Kidney tubule cell (primary cell): ENCODE results near the gene NPHP1.
"Not testable (repeated sequence)": the region's sequence is repeated elsewhere in the genome, so short reads cannot be mapped to it uniquely, and the experiment has no call there.

Source experiments
- DNase-seq: peaks from one replicate; pipeline ENCODE4 v3.0.0-alpha.2; 2018; ENCODE audit warnings: low spot score

Gene NPHP1

DNA sequence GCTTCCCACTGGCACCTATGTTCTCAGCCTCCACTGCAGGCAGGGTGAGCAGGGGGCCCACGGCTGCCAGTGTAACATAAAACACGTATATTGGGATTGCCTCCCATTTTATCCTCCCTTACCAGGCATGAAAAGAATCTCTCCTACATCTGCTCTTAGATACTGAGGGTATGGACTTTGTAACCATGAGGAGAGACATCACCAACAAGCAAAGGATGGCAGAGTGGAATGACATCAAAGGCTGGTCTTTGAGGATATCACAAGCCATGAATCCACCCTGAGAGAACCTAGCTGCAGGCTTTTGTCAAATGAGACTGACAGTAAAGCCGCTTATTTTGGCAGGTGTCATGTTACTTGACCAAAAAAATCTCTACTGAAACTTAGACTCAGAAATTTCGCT lies 7.4 kb downstream of the NPHP1 start:
- DNase-seq: no peak

DNA sequence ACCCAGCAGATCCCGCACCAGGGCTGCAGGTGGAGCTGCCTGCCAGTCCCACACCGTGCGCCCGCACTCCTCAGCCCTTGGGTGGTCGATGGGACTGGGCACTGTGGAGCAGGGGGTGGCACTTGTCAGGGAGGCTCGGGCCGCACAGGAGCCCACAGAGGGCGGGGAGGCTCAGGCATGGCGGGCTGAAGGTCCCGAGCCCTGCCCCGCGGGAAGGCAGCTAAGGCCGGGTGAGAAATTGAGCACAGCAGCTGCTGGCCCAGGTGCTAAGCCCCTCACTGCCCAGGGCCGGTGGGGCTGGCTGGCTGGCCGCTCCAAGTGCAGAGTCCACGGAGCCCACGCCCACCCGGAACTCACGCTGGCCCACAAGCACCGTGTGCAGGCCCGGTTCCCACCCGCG lies 14.6 kb downstream of the NPHP1 start:
- DNase-seq: not testable (repeated sequence)

DNA sequence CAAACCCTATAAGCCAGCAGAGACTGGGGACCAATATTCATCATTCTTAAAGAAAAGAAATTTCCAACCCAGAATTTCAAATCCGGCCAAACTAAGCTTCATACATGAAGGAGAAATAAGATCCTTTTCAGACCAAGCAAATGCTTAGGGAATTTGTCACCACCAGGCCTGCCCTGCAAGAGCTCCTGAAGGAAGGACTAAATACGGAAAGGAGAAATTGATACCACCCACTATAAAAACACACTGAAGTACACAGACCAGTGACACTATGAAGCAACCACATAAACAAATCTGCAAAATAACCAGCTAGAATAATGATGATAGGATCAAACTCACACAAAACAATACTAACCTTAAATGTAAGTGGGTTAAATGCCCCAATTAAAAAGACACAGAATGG lies 22.4 kb downstream of the NPHP1 start:
- no peak for DNase-seq

DNA sequence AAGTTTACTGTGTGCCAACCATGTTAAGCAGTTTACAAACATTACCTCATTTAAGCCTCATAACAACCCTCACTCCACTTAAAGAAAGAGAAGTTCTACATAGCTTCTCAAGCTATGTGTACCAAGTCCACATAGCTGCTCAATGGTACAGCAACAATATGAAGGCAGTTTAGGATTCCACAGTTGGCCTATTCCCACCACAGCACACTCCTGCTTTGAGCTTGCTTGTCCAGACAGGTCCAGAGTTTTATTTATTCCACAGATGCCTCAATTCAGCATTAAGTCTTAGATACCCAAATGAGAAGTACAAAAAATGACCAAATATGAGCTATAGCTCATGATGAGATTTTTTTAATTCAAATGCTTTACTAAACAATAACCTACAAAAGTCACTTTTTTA lies 24.8 kb downstream of the NPHP1 start:
- no peak for DNase-seq

DNA sequence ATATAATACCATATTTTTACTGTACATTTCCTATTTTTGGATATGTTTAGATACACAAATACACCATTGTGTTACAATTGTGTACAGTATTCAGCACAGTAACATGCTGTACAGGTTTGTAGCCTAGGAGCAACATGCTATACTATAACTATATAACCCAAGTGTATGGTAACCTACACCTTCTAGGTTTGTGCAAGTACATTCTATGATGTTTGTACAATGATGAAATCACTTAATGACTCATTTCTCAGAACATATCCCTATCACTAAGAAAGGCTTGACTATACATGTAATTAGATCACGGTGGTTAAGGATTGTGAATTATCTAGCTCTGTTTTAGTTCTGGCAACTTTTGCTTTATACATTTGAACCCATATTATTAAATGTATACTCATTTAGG lies 31.3 kb downstream of the NPHP1 start:
- DNase-seq: peak; percentile 16

DNA sequence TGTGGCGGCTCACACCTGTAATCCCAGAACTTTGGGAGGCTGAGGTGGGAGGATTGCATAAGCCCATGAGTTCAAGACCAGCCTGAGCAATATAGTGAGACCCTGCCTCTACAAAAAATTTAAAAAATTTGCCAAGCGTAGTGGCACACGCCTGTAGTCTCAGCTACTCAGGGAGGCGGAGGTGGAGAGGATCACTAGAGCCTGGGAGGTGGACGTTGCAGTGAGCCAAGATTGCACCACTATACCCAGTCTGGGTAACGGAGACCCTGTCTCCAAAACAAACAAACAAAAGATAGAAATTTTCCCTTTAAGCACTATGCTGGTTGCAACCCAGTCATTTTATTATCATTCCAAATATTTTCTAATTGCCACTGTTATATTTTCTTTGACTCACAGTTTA lies 32.3 kb downstream of the NPHP1 start:
- no peak for DNase-seq

DNA sequence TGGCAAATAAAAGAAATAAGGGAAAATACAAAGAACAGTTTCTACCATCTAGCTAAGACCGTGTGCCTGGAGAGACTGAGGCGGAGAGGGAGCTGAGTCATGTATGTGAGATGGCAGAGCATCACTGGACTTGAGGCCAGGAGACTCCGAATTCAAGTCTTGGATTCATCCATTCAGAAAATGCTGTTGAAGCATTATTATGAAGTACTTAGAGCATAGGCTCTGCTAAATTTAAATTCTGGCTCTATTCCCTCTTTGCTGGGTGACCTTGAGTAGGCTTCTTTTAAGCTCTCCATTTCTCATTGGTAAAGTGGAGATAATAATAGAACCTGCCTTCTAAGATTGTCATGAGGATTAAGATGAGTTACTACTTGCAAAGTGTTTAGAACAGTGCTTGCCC lies 34.7 kb downstream of the NPHP1 start:
- DNase-seq: no peak

DNA sequence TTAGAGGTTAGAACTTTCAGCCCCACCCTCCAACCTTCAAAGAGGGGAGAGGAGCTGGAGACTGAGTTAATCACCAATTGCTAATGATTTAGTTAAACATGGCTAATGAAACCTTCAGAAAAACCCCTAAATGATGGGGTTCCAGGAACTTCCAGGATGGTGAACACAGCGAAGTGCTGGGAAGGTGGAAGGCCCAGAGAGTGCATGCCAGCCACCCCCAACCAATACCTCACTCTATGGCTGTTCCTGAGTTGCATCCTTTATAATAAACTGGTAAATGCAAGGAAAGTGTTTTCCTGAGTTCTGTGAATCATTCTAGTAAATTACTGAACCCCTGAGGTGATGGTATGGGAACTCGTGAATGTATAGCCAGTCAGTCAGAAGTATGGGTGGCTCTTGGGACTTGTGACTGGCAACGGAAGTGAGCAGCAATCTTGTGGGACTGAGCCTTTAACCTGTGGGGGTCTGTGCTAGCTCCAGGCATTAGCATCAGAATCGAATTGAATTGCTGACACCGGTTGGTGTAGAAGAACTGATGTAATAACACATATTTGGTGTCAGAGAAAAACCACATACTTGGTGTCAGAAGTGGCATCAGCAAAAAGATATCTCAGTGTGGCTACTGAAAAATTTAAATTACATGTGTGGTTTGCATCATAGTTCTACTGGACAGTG lies 37.4 kb downstream of the NPHP1 start:
- no peak for DNase-seq

DNA sequence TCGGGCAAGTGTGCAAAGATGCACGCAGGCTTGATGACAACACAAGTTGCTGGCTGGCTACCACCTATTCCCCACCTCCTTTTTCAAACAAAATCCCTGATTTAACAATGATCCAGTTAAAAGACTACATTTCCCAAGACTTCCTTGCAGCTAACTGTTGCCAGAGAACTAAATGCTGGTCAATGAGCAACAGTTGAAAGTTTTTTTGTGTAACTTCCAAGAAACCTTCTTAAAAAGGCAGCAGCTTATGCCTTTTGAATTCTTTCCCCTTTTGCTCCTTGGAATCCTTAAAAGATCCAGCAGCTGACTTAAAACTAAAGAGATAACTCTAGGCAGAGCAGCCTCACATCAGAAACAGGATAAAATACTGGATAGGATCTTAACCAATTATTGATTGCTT lies 38.5 kb downstream of the NPHP1 start:
- no peak for DNase-seq

DNA sequence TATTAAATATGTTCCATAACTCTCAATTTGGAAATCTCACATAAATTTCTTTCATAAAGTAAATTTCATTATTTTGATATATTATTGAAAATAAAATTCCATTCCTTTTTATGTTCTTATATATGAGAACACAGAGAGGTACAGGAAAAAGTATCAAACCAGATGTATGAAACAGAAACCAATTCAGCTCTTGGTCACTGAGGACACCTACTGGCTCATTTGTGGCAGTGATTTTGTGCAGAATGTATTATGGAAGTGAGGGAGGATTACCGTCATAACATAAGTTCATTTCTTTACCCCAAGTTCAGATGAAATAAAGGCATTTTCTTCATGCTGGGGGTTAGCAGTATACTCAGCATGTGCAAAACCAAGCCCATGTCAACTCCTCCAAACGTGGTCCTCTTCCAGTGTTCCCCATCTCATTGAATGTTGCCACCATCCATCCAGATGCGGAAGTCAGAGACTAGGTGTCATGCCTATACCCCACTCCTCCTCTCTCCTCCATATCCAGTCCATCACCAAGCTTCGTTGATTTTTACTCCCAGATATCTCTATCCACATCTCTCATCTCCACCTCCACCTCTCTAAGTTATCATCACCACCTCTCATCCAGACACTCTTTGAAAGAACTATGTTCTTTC lies 47.5 kb downstream of the NPHP1 start:
- peak; percentile 66 for DNase-seq

DNA sequence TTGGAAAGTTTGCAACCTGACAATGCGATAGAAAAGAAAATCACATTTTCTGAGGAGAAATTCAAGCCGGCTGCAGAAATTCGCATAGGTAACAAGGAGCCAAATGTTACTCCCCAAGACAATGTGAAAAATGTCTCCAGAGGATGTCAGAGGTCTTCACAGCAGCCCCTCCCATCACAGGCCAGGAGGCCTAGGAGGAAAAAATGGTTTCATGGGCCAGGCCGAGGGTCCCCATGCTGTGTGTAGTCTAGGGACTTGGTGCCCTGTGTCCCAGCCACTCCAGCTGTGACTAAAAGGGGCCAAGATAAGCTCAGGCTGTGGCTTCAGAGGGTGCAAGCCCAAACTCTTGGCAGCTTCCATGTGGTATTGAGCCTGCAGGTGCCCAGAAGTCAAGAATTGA lies 50.0 kb downstream of the NPHP1 start:
- not testable (repeated sequence) for DNase-seq

DNA sequence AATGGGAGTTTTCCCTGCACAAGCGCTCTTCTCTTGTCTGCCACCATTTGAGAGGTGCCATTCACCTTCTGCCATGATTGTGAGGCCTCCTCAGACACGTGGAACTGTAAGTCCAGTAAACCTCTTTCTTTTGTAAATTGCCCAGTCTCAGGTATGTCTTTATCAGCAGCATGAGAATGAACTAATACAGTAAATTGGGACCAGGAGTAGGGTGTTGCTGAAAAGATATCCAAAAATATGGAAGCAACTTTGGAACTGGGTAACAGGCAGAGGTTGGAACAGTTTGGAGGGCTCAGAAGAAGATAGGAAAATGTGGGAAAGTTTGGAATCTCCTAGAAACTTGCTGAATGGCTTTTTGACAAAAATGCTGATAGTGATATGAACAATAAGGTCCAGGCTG lies 50.6 kb downstream of the NPHP1 start:
- not testable (repeated sequence) for DNase-seq

DNA sequence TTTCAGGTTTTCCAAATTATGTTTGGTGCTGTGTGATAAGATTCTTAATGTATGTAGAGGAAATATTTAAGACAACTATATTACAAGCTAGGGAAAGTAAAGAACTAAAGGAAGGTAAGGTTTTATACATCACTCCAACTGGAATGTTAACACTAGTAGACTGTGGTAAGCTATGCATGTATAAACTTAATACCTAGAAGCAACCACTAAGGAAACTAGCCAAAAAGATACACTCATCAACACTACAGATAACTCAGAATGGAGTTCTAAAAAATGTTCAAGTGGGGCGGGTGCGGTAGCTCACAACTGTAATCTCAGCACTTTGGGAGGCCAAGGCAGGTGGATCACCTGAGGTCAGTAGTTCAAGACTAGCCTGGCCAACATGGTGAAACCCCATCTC lies 51.4 kb downstream of the NPHP1 start:
- DNase-seq: no peak

DNA sequence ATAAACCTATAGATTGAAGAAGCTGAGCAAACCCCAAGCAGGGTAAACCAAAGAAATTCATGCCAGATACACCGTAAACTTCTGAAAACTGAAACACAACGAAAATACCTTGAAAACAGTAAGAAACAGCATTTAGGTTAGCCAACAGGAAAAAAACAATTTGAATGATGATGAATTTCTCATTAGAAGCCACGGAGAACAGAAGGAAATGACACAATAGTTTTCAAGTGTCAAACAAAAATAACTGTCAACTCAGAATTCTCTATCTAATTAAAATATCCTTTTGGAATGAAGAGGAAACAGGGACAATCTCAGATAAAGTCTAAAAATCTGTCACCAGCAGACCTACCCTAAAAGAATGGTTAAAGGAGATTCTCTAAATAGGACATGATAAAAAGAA lies 51.9 kb downstream of the NPHP1 start:
- no peak for DNase-seq

DNA sequence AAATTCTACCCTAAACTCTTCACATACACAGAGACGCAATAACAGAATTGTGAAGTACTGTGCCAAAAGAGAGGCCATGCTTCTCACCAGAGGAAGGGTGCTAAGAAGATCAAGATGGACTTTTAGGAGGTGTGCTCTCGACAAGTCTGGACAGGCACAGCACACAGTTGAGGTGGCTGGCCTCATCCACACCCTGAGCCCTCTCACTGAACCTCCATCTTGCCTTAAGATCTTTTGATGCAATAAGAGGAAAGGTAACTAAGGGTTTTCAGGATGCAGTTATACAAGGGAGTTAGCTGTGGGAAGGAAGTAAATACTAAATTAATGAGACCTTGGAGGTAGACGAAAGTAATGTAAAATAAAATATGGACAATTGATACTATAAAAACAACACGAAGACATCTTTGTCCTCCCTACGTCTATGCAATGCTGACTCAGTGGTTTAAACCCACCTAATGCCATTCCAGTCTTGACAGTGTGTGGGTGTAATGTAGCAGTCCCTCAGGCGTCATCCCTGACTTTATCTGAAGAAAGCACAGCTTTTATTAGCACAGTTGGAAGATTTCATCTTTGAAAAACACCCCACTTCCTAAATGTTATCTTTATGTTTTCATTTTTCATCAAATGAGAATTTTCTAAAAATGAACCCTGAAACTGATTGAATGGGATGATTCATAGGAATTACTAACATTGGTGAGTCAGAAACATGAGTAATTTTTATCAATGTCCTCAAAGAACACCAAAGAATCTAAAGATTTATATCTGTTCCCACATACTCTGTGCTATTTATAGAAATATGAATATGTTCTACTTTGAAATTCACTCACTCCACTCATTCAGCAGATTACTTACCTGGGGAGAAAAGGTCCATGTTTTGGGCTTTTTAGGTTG lies 55.2 kb downstream of the NPHP1 start:
- peak; percentile 52 for DNase-seq

DNA sequence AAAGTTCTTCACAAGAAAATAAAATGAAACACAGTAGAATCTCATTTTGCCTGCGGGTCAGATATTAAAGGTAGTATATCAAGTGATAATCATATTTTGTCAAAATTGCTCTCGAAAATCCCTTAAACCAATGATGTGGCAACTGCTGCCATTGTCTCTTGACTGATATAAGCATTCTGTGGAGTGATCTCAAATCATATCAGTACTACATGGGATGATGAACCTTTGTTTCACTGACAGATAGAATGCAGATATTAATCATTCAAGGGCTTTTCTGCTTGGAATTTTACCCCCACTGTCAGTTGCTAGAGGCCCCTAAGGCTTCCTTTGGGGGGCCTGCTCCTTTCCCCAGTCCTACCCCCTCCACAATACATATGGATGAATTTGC lies 57.9 kb downstream of the NPHP1 start:
- DNase-seq: no peak

DNA sequence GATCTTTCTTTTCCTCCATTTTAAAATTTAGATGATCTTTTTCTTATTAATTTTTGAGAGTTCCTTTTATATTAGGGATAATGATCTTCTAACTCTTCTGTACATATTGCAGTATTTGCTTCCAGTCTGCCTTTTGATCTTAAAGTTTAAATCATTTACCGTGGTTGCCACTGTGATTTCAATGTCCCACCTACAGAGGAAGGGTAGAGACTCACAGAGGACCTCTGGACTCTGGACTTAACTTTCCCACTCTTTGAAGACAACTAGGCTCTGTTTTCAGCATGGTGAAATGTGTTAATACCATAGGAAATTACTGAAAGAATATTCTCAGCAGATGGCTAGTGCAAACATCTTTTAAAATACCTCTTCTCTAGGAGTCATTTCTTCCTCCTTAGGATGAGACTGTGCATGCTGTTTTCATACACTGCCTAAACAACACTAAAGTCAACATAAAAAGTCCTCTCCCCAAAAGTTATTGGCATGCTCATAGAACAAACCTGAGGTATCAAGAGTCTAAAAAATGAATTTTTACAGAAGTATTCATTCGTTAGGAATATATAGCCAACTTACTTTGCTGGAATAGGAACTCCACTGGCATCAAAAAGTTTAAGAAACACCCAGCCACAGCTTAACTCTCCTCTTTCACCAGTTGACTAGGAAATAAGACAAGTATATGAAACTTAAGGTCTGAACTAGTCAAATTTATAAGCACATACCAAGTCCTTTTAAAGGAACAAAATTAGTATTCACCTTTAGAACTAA lies 58.4 kb downstream of the NPHP1 start:
- no peak for DNase-seq

DNA sequence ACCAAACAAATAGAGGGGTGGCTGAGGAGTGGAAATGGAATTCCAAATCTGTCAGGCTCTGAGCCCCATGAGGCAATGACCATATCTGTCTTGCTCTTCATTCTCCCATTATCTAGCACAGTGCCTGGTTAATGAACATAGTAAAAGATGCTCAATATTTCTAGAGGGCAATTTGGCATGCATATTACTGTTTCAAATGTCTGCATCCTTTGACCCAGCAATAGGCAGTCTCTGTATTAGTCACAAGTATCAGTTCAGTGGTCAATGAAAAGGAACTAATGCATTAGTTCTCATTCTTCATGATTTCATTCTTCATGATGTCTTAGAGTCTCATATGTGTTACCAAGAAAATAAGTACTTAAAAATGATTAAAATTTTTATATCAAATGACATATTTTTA lies 60.8 kb downstream of the NPHP1 start:
- peak; percentile 57 for DNase-seq

DNA sequence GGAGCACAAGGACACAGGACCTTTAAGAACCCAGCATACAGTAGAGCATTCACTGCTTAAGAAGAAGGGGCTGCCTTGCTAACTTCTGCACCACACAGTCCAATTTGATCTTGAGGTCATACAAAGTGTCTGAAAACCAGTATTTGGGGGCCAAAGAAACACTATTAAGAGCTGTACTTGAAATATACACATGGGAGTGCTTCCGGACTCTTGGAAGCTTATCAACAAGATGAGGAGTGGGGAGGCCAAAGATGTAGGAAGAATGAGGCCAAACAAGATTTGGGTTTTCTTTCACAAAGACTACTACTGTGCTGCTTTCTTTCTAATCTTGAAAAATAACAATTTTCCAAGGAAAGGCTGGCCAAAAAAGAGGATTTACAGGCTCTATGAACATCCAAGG lies 64.4 kb downstream of the NPHP1 start:
- no peak for DNase-seq

DNA sequence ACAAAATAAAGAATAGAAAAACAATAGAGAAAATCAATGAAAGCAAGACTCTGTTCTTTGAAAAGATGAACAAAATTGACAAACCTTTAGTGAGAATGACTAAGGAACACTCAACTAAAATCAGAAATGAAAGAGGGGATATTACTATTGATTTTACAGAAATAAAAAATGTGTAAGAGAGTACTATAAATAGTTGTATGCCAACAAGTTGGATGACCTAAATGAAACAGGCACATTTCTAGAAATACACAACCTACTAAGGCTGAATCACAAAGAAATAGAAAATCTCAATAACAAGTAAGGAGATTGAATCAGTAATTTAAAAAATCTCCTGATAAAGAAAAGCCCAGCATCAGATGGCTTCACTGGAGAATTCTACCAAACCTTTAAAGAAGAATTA lies 70.8 kb downstream of the NPHP1 start:
- no peak for DNase-seq

DNA sequence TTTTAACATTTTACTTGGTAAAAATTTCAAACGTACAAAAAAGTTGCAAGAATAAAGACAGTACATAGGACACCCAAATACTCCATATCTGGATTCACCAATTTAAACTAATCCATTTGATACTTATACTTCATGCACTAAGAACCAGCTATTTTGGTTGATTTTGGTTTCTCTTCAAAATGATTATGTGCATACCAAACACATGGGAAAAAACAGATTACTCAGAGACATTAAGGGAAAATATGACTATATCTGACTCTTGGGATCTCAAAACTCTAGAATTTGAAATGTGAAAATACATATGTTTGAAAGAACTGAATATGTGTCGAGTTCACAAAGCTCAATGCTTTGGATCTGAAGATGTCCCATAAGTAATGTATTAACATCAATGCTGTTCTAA lies 73.6 kb downstream of the NPHP1 start:
- no peak for DNase-seq

DNA sequence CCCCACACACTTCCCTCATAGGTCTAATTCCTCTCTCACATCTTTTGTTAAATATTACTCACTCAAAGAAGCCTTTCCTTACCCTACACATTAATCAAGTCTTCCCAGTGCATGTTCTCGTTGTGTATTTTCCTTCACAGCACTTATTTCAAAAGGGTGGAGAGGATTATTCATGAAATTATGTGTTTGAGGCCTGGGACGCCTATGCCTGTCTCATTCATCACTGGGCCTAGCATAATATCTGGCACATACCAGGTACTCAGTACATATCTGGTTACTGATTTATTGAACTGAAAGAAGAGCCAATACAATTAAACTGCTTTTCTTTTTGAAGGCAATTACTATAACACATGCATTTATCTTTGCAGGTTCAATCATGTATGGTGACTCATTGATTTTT lies 74.1 kb downstream of the NPHP1 start:
- no peak for DNase-seq
